Tibial nerve (tissue), 4 donors: ENCODE results near the gene DHX32. TPM values are rescaled to one million over a fixed set of nuclear protein-coding genes. Genes with fewer than 3 reads are reported as not detected.
"Not testable (repeated sequence)": the region's sequence is repeated elsewhere in the genome, so short reads cannot be mapped to it uniquely, and the experiment has no call there.

Source experiments
- DNase-seq, 2 donors: peaks; one replicate each; pipeline ENCODE4 v3.0.0-alpha.2; 2019; ENCODE audit warnings: low spot score in 2 of 2
- H3K27ac ChIP-seq, 4 donors: fragments of 200-600 bp; sonication (generic) in 3 of 4; one replicate each; pipeline ENCODE4 v1.5.1; 2017 to 2019; ENCODE audit warnings: mild to moderate bottlenecking in 1 of 4
- H3K27me3 ChIP-seq, 2 donors: fragments of 200-600 bp; sonication (generic) in 1 of 2; one replicate each; pipeline versions ENCODE4 v1.5.1 to v1.6.0; 2017 to 2019
- H3K36me3 ChIP-seq, 3 donors: fragments of 200-600 bp; sonication (generic); one replicate each; pipeline ENCODE4 v1.5.1; 2018 to 2019
- H3K4me1 ChIP-seq, 4 donors: fragments of 200-600 bp; sonication (generic) in 3 of 4; one replicate each; pipeline ENCODE4 v1.5.1; 2017 to 2019
- H3K4me3 ChIP-seq, 4 donors: fragments of 200-600 bp; sonication (generic) in 3 of 4; one replicate each; pipeline ENCODE4 v1.5.1; 2017 to 2019; ENCODE audit warnings: mild to moderate bottlenecking in 1 of 4, moderate library complexity in 1 of 4
- H3K9me3 ChIP-seq, 4 donors: fragments of 200-600 bp; sonication (generic) in 3 of 4; one replicate each; pipeline ENCODE4 v1.5.1; 2017 to 2019
- CTCF ChIP-seq, 5 experiments: fragments of 200-600 bp in 3 of 5; fragments of 450-650 bp in 2 of 5; sonication (generic) in 3 of 5; IDR thresholded peaks; one replicate each; pipeline ENCODE4 v1.5.1; 2016 to 2019; ENCODE audit warnings: antibody characterized with exemption in 5 of 5, mild to moderate bottlenecking in 3 of 5, moderate library complexity in 2 of 5
- EP300 ChIP-seq, 2 donors: sonication (generic); formaldehyde crosslinking; IDR thresholded peaks; one replicate each; pipeline ENCODE4 v1.6.1; 2017; ENCODE audit warnings: antibody characterized with exemption in 2 of 2, mild to moderate bottlenecking in 1 of 2
- POLR2A ChIP-seq, 2 donors: fragments of 450-650 bp; IDR thresholded peaks; one replicate each; pipeline ENCODE4 v1.6.1; 2017; ENCODE audit warnings: antibody characterized with exemption in 2 of 2, mild to moderate bottlenecking in 2 of 2, moderate library complexity in 2 of 2
- WGBS, 2 donors: methylation state at CpG; one replicate each; pipeline ENCODE4 v1.1.5; 2018; 5-methylcytosine and 5-hydroxymethylcytosine counted together
- total RNA-seq, 4 donors: library from RNA; depleted of rRNA; stranded (reverse); fragments of >200 nt; gene quantifications; one replicate each; pipeline ENCODE4 v1.1.0, GENCODE V29; 2016

The DHX32 gene
- total RNA-seq, 4 donors from 2014 or later = 12.5 to 19.5 (median 15.8) TPM

DNA sequence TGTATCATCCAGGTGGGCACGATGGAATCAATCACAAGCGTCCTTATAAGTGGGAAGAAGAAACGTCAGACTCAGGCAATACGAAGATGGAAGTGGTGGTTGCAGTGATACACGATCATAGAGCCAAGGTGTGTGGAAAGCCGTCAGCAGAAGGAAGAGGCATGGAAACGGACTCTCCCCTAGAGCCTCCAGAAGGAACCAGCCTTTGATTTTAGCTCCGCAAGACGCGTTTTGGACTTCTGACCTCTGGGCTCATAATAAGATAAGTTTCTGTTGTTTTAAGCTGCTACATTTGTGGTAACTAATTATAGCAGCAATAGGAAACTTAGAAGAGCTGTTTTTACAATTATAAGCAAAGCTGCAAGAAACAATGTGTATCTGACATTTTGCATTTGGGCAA is 30.1 kb upstream of the DHX32 start:
- H3K36me3 ChIP-seq = no peaks in the 10 kb centered on the region
- no peak overlapping the region for H3K4me3 ChIP-seq
- no peaks in the 10 kb centered on the region for H3K4me1 ChIP-seq
- TF ChIP-seq CTCF (IDR thresholded peaks at IDR 0.05) (no peak), POLR2A (IDR thresholded peaks at IDR 0.05) (no peak), EP300 (IDR thresholded peaks at IDR 0.05) (no peak)
- no peaks in the 10 kb centered on the region for H3K27me3 ChIP-seq
- DNase-seq = no peak
- WGBS, 2 donors = 88 to 89% methylated on average over 10 of the region's 10 CpGs
- no peak overlapping the region for H3K27ac ChIP-seq
- H3K9me3 ChIP-seq = no peaks in the 10 kb centered on the region

- not testable (repeated sequence) for H3K4me1 ChIP-seq, H3K9me3 ChIP-seq, H3K27ac ChIP-seq, DNase-seq, H3K27me3 ChIP-seq, H3K4me3 ChIP-seq, H3K36me3 ChIP-seq
- 84 to 89% methylated on average over 3 of the region's 3 CpGs for WGBS, 2 donors
Measured at GRCh38 chr10:125909491-125909890, 28.4 kb upstream of the DHX32 start.

GRCh38 chr10:125908813-125909212 is 27.7 kb upstream of the DHX32 start:
- not testable (repeated sequence) for H3K4me3 ChIP-seq, DNase-seq, H3K27me3 ChIP-seq, H3K9me3 ChIP-seq, H3K4me1 ChIP-seq, H3K27ac ChIP-seq, H3K36me3 ChIP-seq
- WGBS, 2 donors = 56 to 59% methylated on average over 2 of the region's 2 CpGs

DNA sequence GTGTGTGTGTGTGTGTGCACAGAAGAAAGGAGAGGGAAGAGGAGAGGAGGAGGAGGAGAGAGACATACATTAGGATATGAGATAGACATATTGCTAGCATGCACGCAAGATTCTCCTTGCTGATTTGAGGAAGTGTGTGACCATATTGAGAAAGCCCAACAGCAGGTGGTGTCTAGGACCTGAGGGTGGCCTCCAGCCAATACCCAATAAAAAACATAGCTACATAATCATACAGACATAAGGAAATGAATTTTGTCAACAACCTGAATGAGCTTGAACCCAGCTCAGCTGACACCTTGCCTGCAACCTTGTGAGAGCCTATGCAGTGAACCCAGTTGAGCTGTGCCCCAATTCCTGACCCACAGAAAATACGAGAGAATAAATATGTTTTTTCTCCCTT is 26.5 kb upstream of the DHX32 start:
- not testable (repeated sequence) for H3K9me3 ChIP-seq, DNase-seq, H3K4me3 ChIP-seq, H3K4me1 ChIP-seq, H3K36me3 ChIP-seq, H3K27ac ChIP-seq, H3K27me3 ChIP-seq
- WGBS, 2 donors = 85 to 87% methylated on average over 2 of the region's 2 CpGs

DNA sequence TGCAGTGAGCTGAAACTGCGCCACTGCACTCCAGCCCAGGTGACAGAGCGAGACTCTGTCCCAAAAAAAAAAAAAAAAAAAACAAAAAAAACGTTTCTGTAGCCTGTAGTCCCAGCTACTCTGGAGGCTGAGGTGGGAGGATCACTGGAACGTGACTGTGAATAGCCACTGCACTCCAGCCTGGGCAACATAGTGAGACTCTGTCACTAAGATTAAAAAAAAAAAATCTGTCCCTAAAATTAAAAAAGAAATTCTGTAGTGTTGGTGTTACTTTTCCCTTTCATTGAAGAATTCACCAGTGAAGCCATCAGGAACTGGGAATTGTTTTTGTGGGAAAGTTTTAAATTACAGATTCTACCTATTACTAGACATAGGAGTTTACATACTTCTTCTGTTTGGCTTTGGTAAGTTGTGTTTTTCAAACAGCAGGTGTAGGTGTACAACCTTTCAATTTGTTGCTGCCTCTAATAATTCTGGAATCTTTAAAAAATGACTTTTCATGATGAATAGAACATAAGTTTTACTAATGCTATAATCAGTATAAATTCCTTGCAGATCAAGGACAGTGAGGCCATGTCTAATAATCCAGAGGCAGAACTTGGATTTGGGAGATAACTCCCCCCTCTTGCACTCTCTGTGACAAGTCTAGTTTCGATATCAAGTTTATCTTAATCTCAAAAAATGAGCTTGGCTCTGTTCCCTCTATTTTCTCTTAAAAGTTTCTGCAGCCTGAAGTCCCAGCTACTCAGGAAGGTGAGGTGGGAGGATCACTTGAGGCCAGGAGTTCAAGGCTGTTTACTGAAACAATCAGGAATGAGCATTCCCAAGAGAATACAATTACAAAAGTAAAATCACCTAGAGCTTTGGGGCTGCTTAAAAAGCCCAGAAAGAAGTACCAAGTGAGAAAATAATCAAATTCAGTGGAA is 24.2 kb upstream of the DHX32 start:
- 73 to 74% methylated on average over 5 of the region's 5 CpGs for WGBS, 2 donors
- not testable (repeated sequence) for H3K27ac ChIP-seq, H3K4me1 ChIP-seq, H3K36me3 ChIP-seq, H3K4me3 ChIP-seq, H3K27me3 ChIP-seq, DNase-seq, H3K9me3 ChIP-seq

DNA sequence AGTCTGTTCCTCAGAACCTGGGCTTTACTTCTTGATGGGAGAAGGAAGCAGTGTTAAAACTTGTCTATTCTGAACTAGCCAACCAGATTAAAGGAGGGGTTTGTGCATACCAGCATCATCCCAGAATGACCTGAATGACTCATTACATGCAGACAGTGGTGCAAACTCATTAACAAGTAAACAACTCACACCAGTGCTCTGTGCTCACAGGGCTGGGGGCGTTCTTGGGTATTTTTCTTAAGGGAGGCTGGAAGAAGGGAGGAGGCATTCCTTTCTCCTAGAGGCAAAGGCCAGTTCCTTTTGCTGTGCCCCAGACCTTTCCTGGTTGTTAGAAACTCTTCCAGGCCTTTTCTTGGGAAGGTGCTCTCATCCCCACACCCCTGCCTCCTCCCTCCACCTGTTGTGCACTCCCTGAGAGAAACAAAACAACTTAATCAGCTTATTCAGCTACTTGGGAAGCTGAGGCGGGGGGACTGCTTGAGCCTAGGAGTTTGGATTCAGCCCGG is 22.1 kb upstream of the DHX32 start:
- not testable (repeated sequence) for H3K9me3 ChIP-seq, H3K36me3 ChIP-seq, H3K4me3 ChIP-seq, H3K27me3 ChIP-seq, DNase-seq, H3K27ac ChIP-seq, H3K4me1 ChIP-seq
- 60 to 64% methylated on average over 3 of the region's 3 CpGs for WGBS, 2 donors

DNA sequence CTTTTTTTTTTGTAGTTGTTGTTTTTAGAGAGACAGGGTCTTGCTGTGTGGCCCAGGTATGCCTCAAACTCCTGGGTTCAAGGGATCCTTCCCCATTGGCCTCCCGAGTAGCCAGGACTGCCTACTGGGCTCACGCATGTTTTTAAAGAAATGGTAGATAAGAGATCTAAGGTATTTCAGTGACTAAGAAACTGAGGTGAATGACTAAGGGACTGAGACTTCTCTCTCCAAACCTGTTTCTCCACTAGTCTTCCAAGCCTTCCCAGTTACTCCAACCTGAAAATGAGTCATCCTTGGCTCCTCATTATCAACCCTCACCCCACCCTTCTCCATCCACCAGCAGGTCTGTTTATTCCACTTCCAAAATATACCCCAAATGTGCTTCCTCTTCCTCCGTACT is 19.9 kb upstream of the DHX32 start:
- H3K27me3 ChIP-seq, H3K36me3 ChIP-seq, H3K27ac ChIP-seq, H3K9me3 ChIP-seq, DNase-seq, H3K4me3 ChIP-seq, H3K4me1 ChIP-seq: not testable (repeated sequence)
- WGBS, 2 donors = 85 to 96% methylated on average over 3 of the region's 3 CpGs

- H3K27me3 ChIP-seq, H3K36me3 ChIP-seq, H3K4me3 ChIP-seq, H3K9me3 ChIP-seq, DNase-seq, H3K27ac ChIP-seq: not testable (repeated sequence)
- H3K4me1 ChIP-seq = peaks cover 0 to 10% (median 0%) of the 10 kb centered on the region in 4 donors
- 24 to 37% methylated on average over 4 of the region's 4 CpGs for WGBS, 2 donors
Measured at GRCh38 chr10:125897317-125897716, 16.2 kb upstream of the DHX32 start.
